ENCODE measurements around the gene MSH6. TPM values are rescaled to one million over a fixed set of nuclear protein-coding genes. Genes with fewer than 3 reads are reported as not detected.

MSH6 gene
- total and polyA plus RNA-seq, 2 donors from 2014 or later: 13.3 to 32.8 TPM

DNA sequence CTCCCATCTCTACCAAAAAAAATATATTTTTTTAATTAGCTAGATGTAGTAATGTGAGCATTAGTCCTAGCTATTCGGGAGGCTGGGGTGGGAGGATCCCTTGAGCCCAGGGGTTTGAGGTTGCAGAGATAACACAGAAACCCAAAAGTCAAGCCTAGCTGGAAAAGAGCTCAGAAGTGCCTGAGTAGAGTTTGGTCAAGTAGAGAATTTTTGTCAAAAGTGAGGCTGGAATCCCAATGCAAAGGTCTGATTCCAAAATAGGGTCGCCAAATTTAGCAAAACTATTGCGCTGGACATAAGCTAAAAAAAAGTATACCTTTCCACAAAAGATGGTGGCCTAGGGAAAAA is 15.5 kb upstream of the MSH6 start:
- TF ChIP-seq, protein P1, sequence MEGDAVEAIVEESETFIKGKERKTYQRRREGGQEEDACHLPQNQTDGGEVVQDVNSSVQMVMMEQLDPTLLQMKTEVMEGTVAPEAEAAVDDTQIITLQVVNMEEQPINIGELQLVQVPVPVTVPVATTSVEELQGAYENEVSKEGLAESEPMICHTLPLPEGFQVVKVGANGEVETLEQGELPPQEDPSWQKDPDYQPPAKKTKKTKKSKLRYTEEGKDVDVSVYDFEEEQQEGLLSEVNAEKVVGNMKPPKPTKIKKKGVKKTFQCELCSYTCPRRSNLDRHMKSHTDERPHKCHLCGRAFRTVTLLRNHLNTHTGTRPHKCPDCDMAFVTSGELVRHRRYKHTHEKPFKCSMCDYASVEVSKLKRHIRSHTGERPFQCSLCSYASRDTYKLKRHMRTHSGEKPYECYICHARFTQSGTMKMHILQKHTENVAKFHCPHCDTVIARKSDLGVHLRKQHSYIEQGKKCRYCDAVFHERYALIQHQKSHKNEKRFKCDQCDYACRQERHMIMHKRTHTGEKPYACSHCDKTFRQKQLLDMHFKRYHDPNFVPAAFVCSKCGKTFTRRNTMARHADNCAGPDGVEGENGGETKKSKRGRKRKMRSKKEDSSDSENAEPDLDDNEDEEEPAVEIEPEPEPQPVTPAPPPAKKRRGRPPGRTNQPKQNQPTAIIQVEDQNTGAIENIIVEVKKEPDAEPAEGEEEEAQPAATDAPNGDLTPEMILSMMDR (IDR thresholded peaks at IDR 0.05; ENCODE audit: borderline replicate concordance, extremely low read depth, insufficient read depth): no peak
- H3K4me1 ChIP-seq (ENCODE audit: control insufficient read depth in 2 of 3, insufficient read depth in 2 of 3, low read depth in 1 of 3, low read length in 3 of 3): peaks cover 0 to 2% (median 0%) of the 10 kb centered on the region in 3 donors
- DNase-seq (no peak), FAIRE-seq (no peak)
- no peaks in the 10 kb centered on the region for H3K9me3 ChIP-seq (ENCODE audit: control insufficient read depth in 2 of 3, insufficient read depth in 1 of 3, low read length in 3 of 3)
- no peak overlapping the region for H3K9ac ChIP-seq (ENCODE audit: low read length in 3 of 3)
- no peaks in the 10 kb centered on the region for H3K36me3 ChIP-seq (ENCODE audit: control insufficient read depth in 2 of 3, insufficient read depth in 3 of 3, low read length in 3 of 3)
- H3K27me3 ChIP-seq (ENCODE audit: control insufficient read depth, insufficient read depth, low read length): no peaks in the 10 kb centered on the region
- intact Hi-C loops (cut with DNase I): loop anchor here (10.0 kb wide), 1 partner anchor 323 kb away; no protein-coding TSS in a partner anchor
- no peak overlapping the region for H3K4me3 ChIP-seq (ENCODE audit: low read length in 3 of 3)
- H3K27ac ChIP-seq (ENCODE audit: low read depth in 2 of 2, low read length in 2 of 2): no peak overlapping the region

DNA sequence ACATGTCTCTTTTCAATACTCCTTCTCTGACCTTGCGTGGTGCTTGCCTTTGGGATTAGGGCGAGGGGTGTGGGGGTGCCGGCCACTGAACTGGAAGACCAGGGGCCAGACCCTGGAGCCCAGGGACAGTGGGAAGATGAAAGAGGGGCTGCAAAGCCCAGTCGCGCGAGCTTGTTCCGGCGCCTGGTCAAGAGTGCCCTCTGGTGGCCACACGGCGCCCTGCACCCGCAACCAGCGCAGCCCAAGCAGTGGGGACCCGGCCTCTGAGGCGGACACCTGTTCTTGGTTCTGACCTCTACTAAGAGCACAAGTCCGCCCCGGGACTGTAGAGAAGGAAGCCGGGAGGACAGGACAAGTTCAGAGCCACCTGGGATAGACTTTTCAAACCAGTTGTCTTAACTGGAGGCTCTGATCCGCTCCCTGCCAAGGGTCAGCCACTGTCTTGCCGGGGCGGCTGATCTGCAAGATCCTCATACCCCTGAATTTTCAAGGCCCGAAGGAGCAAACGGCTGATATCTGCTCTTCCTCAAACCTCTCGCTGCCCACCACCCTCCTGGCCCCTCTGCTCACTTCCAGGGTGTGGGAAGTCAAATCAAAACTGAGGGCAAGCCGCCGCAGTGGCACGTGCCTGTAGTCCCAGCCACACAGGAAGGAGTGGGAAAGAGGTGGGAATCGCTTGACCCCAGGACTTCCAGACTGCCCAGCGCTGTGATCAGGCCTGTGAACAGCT is 14.9 kb upstream of the MSH6 start:
- intact Hi-C loops (cut with DNase I): loop anchor here (10.0 kb wide), 1 partner anchor 323 kb away; no protein-coding TSS in a partner anchor
- TF ChIP-seq, protein P1 (IDR thresholded peaks at IDR 0.05; ENCODE audit: borderline replicate concordance, extremely low read depth, insufficient read depth): peak; percentile 98
- Histone ChIP-seq H3K36me3 (ENCODE audit: control insufficient read depth in 2 of 3, insufficient read depth in 3 of 3, low read length in 3 of 3) (no peaks in the 10 kb centered on the region), H3K27ac (ENCODE audit: low read depth in 2 of 2, low read length in 2 of 2) (no peak overlapping the region), H3K9ac (ENCODE audit: low read length in 3 of 3) (no peak overlapping the region), H3K27me3 (ENCODE audit: control insufficient read depth, insufficient read depth, low read length) (no peaks in the 10 kb centered on the region), H3K9me3 (ENCODE audit: control insufficient read depth in 2 of 3, insufficient read depth in 1 of 3, low read length in 3 of 3) (no peaks in the 10 kb centered on the region), H3K4me1 (ENCODE audit: control insufficient read depth in 2 of 3, insufficient read depth in 2 of 3, low read depth in 1 of 3, low read length in 3 of 3) (peaks cover 0 to 2% (median 0%) of the 10 kb centered on the region in 3 donors), H3K4me3 (ENCODE audit: low read length in 3 of 3) (no peak overlapping the region)
- DNase-seq (peak; percentile 64 to 89 (median 79)), FAIRE-seq (no peak)

DNA sequence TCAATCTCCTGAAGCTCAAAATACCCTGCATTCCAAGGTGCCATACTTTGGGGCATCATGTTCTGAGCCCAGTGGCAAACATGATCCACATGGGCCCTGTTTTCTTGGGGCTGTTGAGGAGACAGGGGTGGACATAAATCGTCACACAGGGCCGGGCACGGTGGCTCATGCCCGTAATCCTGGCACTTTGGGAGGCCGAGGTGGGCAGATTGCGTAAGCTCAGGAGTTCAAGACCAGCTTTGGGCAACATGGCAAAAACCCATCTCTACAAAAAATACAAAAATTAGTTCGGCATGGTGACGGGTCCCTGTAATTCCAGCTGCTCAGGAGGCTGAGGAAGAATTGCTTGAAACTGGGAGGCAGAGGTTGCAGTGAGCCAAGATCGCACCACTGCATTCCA is 13.6 kb upstream of the MSH6 start:
- Histone ChIP-seq H3K27ac (ENCODE audit: low read depth in 2 of 2, low read length in 2 of 2) (no peak overlapping the region), H3K27me3 (ENCODE audit: control insufficient read depth, insufficient read depth, low read length) (no peaks in the 10 kb centered on the region), H3K4me1 (ENCODE audit: control insufficient read depth in 2 of 3, insufficient read depth in 2 of 3, low read depth in 1 of 3, low read length in 3 of 3) (peaks cover 0 to 2% (median 0%) of the 10 kb centered on the region in 3 donors), H3K9ac (ENCODE audit: low read length in 3 of 3) (no peak overlapping the region), H3K9me3 (ENCODE audit: control insufficient read depth in 2 of 3, insufficient read depth in 1 of 3, low read length in 3 of 3) (no peaks in the 10 kb centered on the region), H3K36me3 (ENCODE audit: control insufficient read depth in 2 of 3, insufficient read depth in 3 of 3, low read length in 3 of 3) (no peaks in the 10 kb centered on the region), H3K4me3 (ENCODE audit: low read length in 3 of 3) (no peak overlapping the region)
- TF ChIP-seq, protein P1 (IDR thresholded peaks at IDR 0.05; ENCODE audit: borderline replicate concordance, extremely low read depth, insufficient read depth): no peak
- intact Hi-C loops (cut with DNase I): loop anchor here (10.0 kb wide), 1 partner anchor 325 kb away; no protein-coding TSS in a partner anchor
- DNase-seq: no peak
- no peak for FAIRE-seq

All from kidney (tissue), 14 donors.